A549 (cell line): Measurements from ENCODE around the gene CPA3. TPM values are rescaled to one million over a fixed set of nuclear protein-coding genes. Genes with fewer than 3 reads are reported as not detected.

Source experiments
- ATAC-seq, 2 experiments: fragments of 200-7000 bp in 1 of 2; fragments of >200 bp in 1 of 2; cut with Nextera tagmentation in 1 of 2; cut with Tn5 transposase in 1 of 2; 3 replicates each; pipeline versions ENCODE4 v1.8.0 to v1.9.1; 2018 to 2020; ENCODE audit warnings: mild to moderate bottlenecking in 1 of 2, moderate library complexity in 1 of 2
- CTCF ChIA-PET: fragments of 300-600 bp; sonication (Branson Sonifier 250); formaldehyde crosslinking; extraction: SDS; loops from one replicate; lab custom pipeline; 2021; ENCODE audit warnings: antibody characterized with exemption, inconsistent platforms; lab: Yijun Ruan, JAX
- POLR2A ChIA-PET: fragments of 350-600 bp; formaldehyde crosslinking; extraction: SDS; loops from one replicate; lab custom pipeline; 2021; ENCODE audit warnings: antibody characterized with exemption, inconsistent platforms; lab: Yijun Ruan, JAX
- DNase-seq, 2 experiments: peaks; one replicate each; pipeline versions ENCODE4 v3.0.0 to v3.0.0-alpha.2; 2011 to 2016; ENCODE audit warnings: low read depth in 1 of 2, low spot score in 1 of 2
- FAIRE-seq: peaks from 2 replicates; lab custom pipeline; 2011; peaks lifted over from hg19 to GRCh38; lab: Jason Lieb, UNC
- H3K27ac ChIP-seq, 2 experiments: fragments of >200 bp; sonication (Bioruptor Twin); formaldehyde crosslinking; 3 replicates each; pipeline ENCODE4 v1.5.1; 2016 to 2017
- H3K4me1 ChIP-seq: fragments of >200 bp; sonication (Bioruptor Twin); formaldehyde crosslinking; 3 replicates; pipeline ENCODE4 v1.6.1; 2016
- H3K4me2 ChIP-seq: fragments of >200 bp; sonication (Bioruptor Twin); formaldehyde crosslinking; 3 replicates; pipeline ENCODE4 v1.6.1; 2016
- H3K4me3 ChIP-seq: fragments of >200 bp; sonication (Bioruptor Twin); formaldehyde crosslinking; 3 replicates; pipeline ENCODE4 v1.5.1; 2016
- H3K9me3 ChIP-seq: fragments of >200 bp; sonication (Bioruptor Twin); formaldehyde crosslinking; 3 replicates; pipeline ENCODE4 v1.6.1; 2016
- BHLHE40 ChIP-seq: IDR thresholded peaks from 2 replicates; pipeline ENCODE4 v1.6.1; 2012; ENCODE audit warnings: low read depth, low read length, inconsistent platforms
- CEBPB ChIP-seq, 2 experiments: fragments of >200 bp in 1 of 2; sonication (Bioruptor Twin) in 1 of 2; formaldehyde crosslinking in 1 of 2; IDR thresholded peaks; 2 replicates each; pipeline ENCODE4 v1.6.1; 2012 to 2016
- CTCF ChIP-seq: fragments of >200 bp; sonication (Bioruptor Twin); formaldehyde crosslinking; IDR thresholded peaks from 3 replicates; pipeline ENCODE4 v1.5.1; 2016
- E2F6 ChIP-seq: IDR thresholded peaks from 2 replicates; pipeline ENCODE4 v1.6.1; 2012; ENCODE audit warnings: low read depth, borderline replicate concordance
- EHF ChIP-seq: fragments of 250-450 bp; sonication (Bioruptor Pico); IDR thresholded peaks from 2 replicates; pipeline ENCODE4 v1.5.0; 2020; ENCODE audit warnings: mild to moderate bottlenecking
- EP300 ChIP-seq, 2 experiments: fragments of >200 bp; sonication (Bioruptor Twin); formaldehyde crosslinking; IDR thresholded peaks; 2 replicates in 1 of 2; 3 replicates in 1 of 2; pipeline ENCODE4 v1.6.1; 2016 to 2017
- FOSL2 ChIP-seq, 2 experiments: fragments of 450-650 bp in 1 of 2; fragments of >200 bp in 1 of 2; sonication (Bioruptor Twin) in 1 of 2; formaldehyde crosslinking; IDR thresholded peaks; 2 replicates each; pipeline versions ENCODE4 v1.5.0 to v1.6.1; 2016 to 2020; ENCODE audit warnings: mild to moderate bottlenecking in 1 of 2, moderate library complexity in 1 of 2
- HES2 ChIP-seq: fragments of >200 bp; sonication (Bioruptor Twin); formaldehyde crosslinking; IDR thresholded peaks from 2 replicates; pipeline ENCODE4 v1.6.1; 2016
- HEYL ChIP-seq: fragments of 250-450 bp; sonication (Bioruptor Pico); IDR thresholded peaks from 2 replicates; pipeline ENCODE4 v1.8.0; 2021; ENCODE audit warnings: mild to moderate bottlenecking, moderate library complexity
- HOXB13 ChIP-seq: fragments of 250-450 bp; sonication (Bioruptor Pico); IDR thresholded peaks from 2 replicates; pipeline ENCODE4 v1.5.0; 2020; ENCODE audit warnings: low read depth, mild to moderate bottlenecking, moderate library complexity
- JUN ChIP-seq, 2 experiments: fragments of >200 bp; sonication (Bioruptor Twin); formaldehyde crosslinking; IDR thresholded peaks; 2 replicates in 1 of 2; 3 replicates in 1 of 2; pipeline ENCODE4 v1.6.1; 2016 to 2017
- MYC ChIP-seq: IDR thresholded peaks from 2 replicates; pipeline ENCODE4 v1.6.1; 2012; ENCODE audit warnings: mild to moderate bottlenecking, inconsistent platforms, low read length, improper control_type of control experiment, borderline replicate concordance
- NPAS2 ChIP-seq: fragments of 250-450 bp; sonication (Bioruptor Pico); IDR thresholded peaks from 2 replicates; pipeline ENCODE4 v1.8.0; 2022; ENCODE audit warnings: mild to moderate bottlenecking, moderate library complexity, borderline replicate concordance
- PHF8 ChIP-seq: fragments of 200-600 bp; sonication (generic); IDR thresholded peaks from 2 replicates; pipeline ENCODE4 v1.6.1; 2016; ENCODE audit warnings: low read depth, mild to moderate bottlenecking, antibody characterized with exemption, moderate library complexity, borderline replicate concordance
- RAD21 ChIP-seq, 2 experiments: fragments of >200 bp in 1 of 2; sonication (Bioruptor Twin) in 1 of 2; formaldehyde crosslinking in 1 of 2; IDR thresholded peaks in 1 of 2; conservative IDR thresholded peaks in 1 of 2; 2 replicates in 1 of 2; 3 replicates in 1 of 2; pipeline ENCODE4 v1.6.1; 2012 to 2018; ENCODE audit warnings: inconsistent platforms in 1 of 2
- RCOR1 ChIP-seq: fragments of 150-350 bp; IDR thresholded peaks from 2 replicates; pipeline ENCODE4 v1.6.1; 2014; ENCODE audit warnings: antibody characterized with exemption, low read length, low read depth
- RFX5 ChIP-seq: fragments of 450-650 bp; IDR thresholded peaks from 2 replicates; pipeline ENCODE4 v1.7.1; 2014; ENCODE audit warnings: antibody characterized with exemption, mild to moderate bottlenecking, moderate library complexity
- SMC3 ChIP-seq: fragments of >200 bp; sonication (Bioruptor Twin); formaldehyde crosslinking; IDR thresholded peaks from 3 replicates; pipeline ENCODE4 v1.6.1; 2018; ENCODE audit warnings: inconsistent platforms
- SREBF2 ChIP-seq: fragments of 450-650 bp; IDR thresholded peaks from 2 replicates; pipeline ENCODE4 v1.6.1; 2014; ENCODE audit warnings: mild to moderate bottlenecking, moderate library complexity
- TFCP2L1 ChIP-seq: fragments of 250-450 bp; sonication (Bioruptor Pico); IDR thresholded peaks from 2 replicates; pipeline ENCODE4 v1.5.0; 2021; ENCODE audit warnings: mild to moderate bottlenecking
- TP53 ChIP-seq: fragments of 250-450 bp; sonication (Bioruptor Pico); IDR thresholded peaks from 2 replicates; pipeline ENCODE4 v1.5.0; 2021; ENCODE audit warnings: mild to moderate bottlenecking, moderate library complexity
- USF2 ChIP-seq: fragments of 450-650 bp; IDR thresholded peaks from 2 replicates; pipeline ENCODE4 v1.6.1; 2014; ENCODE audit warnings: antibody characterized with exemption
- ZFP36 ChIP-seq: fragments of 450-650 bp; IDR thresholded peaks from 2 replicates; pipeline ENCODE4 v1.6.1; 2014; ENCODE audit warnings: borderline replicate concordance; ENCODE audit not compliant: partially characterized antibody
- ZSCAN20 ChIP-seq: fragments of 250-450 bp; sonication (Bioruptor Pico); IDR thresholded peaks from 2 replicates; pipeline ENCODE4 v1.8.0; 2022; ENCODE audit warnings: mild to moderate bottlenecking, moderate library complexity
- WGBS: methylation state at CpG from one replicate; pipeline ENCODE4 v1.1.6; 2017; ENCODE audit errors: missing lambda C conversion rate; 5-methylcytosine and 5-hydroxymethylcytosine counted together
- polyA plus RNA-seq, 4 experiments: library from polyadenylated mRNA; depleted of rRNA in 3 of 4; stranded (reverse); fragments of >200 nt; fragmentation: RNase III in 1 of 4; extraction: RNeasy Plus Mini Kit Qiagen cat#74134 plus additional on column Dnase treatment in 1 of 4; gene quantifications; 2 replicates in 3 of 4; 3 replicates in 1 of 4; pipeline ENCODE4 v1.2.3, GENCODE V29; 2011 to 2017
- TF ChIP-seq, protein P1 (sequence below): IDR thresholded peaks from 2 replicates; pipeline ENCODE4 v1.6.1; 2012
- TF ChIP-seq, protein P2 (sequence below): IDR thresholded peaks from 2 replicates; pipeline ENCODE4 v1.6.1; 2012

The CPA3 gene
- polyA plus RNA-seq, 2 of the 4 experiments (the other 2 are of a cell fraction): not detected

DNA sequence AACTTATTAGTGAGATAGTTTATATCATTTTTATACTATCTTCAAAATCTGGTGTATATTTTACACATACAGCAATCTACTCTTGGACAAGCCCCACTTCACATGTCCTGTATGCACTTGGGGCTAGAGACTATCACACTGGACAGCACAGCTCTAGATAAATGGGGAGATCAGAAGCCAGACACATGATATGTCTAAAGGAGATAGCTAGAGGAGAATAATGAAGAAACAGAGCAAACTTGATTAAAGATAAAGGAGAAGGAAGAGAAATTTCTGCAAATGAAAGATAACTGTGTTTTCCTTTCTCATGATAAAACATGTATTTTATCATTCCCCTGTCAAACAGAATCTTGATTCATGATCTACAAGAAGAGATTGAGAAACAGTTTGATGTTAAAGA lies 13.0 kb downstream of the CPA3 start:
- Histone ChIP-seq H3K27ac (no peak overlapping the region), H3K4me1 (no peaks in the 10 kb centered on the region), H3K4me3 (no peak overlapping the region), H3K4me2 (no peak overlapping the region)
- ATAC-seq: no peak
- no peak for DNase-seq
- CTCF ChIA-PET: interaction anchor here (0.5 to 0.6 kb wide), 2 partner anchors 360 to 488 kb away, joined by 3 read pairs; no protein-coding TSS in a partner anchor
- FAIRE-seq: peak; percentile 43
- TF ChIP-seq SREBF2 (no peak), PHF8 (no peak), USF2 (no peak), RFX5 (no peak)
- TF ChIP-seq, all 56 proteins: peak for 0
- H3K9me3 ChIP-seq: no peaks in the 10 kb centered on the region
- POLR2A ChIA-PET: no interaction called here

GRCh38 chr3:148879256-148879655 lies 14.2 kb downstream of the CPA3 start:
- Histone ChIP-seq H3K4me1 (no peaks in the 10 kb centered on the region), H3K4me3 (no peak overlapping the region), H3K4me2 (no peak overlapping the region), H3K9me3 (no peaks in the 10 kb centered on the region), H3K27ac (no peak overlapping the region)
- ATAC-seq: no peak
- TF ChIP-seq SREBF2 (no peak), RAD21 (conservative IDR thresholded peaks at IDR 0.05 in 1 of 2, IDR thresholded peaks at IDR 0.05 in 1 of 2) (no peak), EHF (no peak), JUN (IDR thresholded peaks at IDR 0.05) (no peak), ZSCAN20 (CRISPR knock-in tag) (no peak), TP53 (CRISPR knock-in tag) (no peak), BHLHE40 (no peak), CEBPB (IDR thresholded peaks at IDR 0.05) (no peak)
- FAIRE-seq: no peak
- POLR2A ChIA-PET: no interaction called here
- DNase-seq: no peak
- CTCF ChIA-PET: interaction anchor here (1.1 kb wide), 1 partner anchor 75 kb away, joined by 3 read pairs; no protein-coding TSS in a partner anchor

- no peak for FAIRE-seq
- peak; percentile 28 to 47 for DNase-seq
- H3K27ac ChIP-seq: no peak overlapping the region
- TF ChIP-seq NPAS2 (CRISPR knock-in tag) (no peak), RAD21 (conservative IDR thresholded peaks at IDR 0.05 in 1 of 2, IDR thresholded peaks at IDR 0.05 in 1 of 2) (peak; percentile 48 to 65; a peak in 4 of 5 replicates), CTCF (peak; percentile 29), E2F6 (no peak), SMC3 (0 out of 3 replicates have a peak, but pooled peaks have one; percentile 11), HOXB13 (CRISPR knock-in tag) (no peak)
- peak; percentile 54 to 72; a peak in 4 of 6 replicates for ATAC-seq
- H3K4me1 ChIP-seq: no peaks in the 10 kb centered on the region
- no peak overlapping the region for H3K4me3 ChIP-seq
- ChIA-PET CTCF (interaction anchor here (0.6 to 1.6 kb wide), 5 partner anchors 9 to 634 kb away, joined by 3 to 6 read pairs (median 3); no protein-coding TSS in a partner anchor), POLR2A (no interaction called here)
- H3K4me2 ChIP-seq: no peak overlapping the region
- H3K9me3 ChIP-seq: no peaks in the 10 kb centered on the region
These were observed 15.6 kb downstream of the CPA3 start for GRCh38 chr3:148880681-148881080.

GRCh38 chr3:148881286-148881685 lies 16.2 kb downstream of the CPA3 start:
- DNase-seq (no peak), FAIRE-seq (peak; percentile 28), ATAC-seq (no peak)
- Histone ChIP-seq H3K4me2 (no peak overlapping the region), H3K9me3 (no peaks in the 10 kb centered on the region), H3K27ac (no peak overlapping the region), H3K4me3 (no peak overlapping the region), H3K4me1 (no peaks in the 10 kb centered on the region)
- ChIA-PET POLR2A (no interaction called here), CTCF (interaction anchor here (0.6 to 1.6 kb wide), 5 partner anchors 8 to 634 kb away, joined by 3 to 6 read pairs (median 3); no protein-coding TSS in a partner anchor)
- WGBS: 56% methylated on average over 2 of the region's 2 CpGs
- TF ChIP-seq EHF (no peak), ZSCAN20 (CRISPR knock-in tag) (no peak), EP300 (IDR thresholded peaks at IDR 0.05) (no peak), NPAS2 (CRISPR knock-in tag) (no peak), MYC (no peak), ZFP36 (no peak), HES2 (no peak), HEYL (CRISPR knock-in tag) (no peak), TFCP2L1 (CRISPR knock-in tag) (no peak), TP53 (CRISPR knock-in tag) (no peak), FOSL2 (IDR thresholded peaks at IDR 0.05) (no peak), FOSL2 (CRISPR knock-in tag; IDR thresholded peaks at IDR 0.05) (no peak), CEBPB (IDR thresholded peaks at IDR 0.05) (no peak), RCOR1 (no peak)
- TF ChIP-seq, protein P1, sequence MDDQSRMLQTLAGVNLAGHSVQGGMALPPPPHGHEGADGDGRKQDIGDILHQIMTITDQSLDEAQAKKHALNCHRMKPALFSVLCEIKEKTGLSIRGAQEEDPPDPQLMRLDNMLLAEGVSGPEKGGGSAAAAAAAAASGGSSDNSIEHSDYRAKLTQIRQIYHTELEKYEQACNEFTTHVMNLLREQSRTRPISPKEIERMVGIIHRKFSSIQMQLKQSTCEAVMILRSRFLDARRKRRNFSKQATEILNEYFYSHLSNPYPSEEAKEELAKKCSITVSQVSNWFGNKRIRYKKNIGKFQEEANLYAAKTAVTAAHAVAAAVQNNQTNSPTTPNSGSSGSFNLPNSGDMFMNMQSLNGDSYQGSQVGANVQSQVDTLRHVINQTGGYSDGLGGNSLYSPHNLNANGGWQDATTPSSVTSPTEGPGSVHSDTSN: no peak
- TF ChIP-seq, protein P2, sequence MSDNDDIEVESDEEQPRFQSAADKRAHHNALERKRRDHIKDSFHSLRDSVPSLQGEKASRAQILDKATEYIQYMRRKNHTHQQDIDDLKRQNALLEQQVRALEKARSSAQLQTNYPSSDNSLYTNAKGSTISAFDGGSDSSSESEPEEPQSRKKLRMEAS: no peak
